Activated B cell treated with CpG ODN at 0.5 μM for 24 hours (primary cell): ENCODE measurements around the gene CYB561. TPM values are rescaled to one million over a fixed set of nuclear protein-coding genes. Genes with fewer than 3 reads are reported as not detected.

Source experiments
- ATAC-seq: fragments of 200-7000 bp; cut with Tn5 transposase; one replicate; pipeline ENCODE4 v1.10.0; 2021; ENCODE audit warnings: low read depth, mild to moderate bottlenecking, moderate library complexity
- CTCF ChIA-PET: fragments of 350-600 bp; sonication (Branson Sonifier 250); formaldehyde crosslinking; loops from one replicate; lab custom pipeline; 2021; ENCODE audit warnings: antibody characterized with exemption; lab: Charles Lee
- POLR2A ChIA-PET: fragments of 350-600 bp; sonication (Branson Sonifier 250); formaldehyde crosslinking; loops from one replicate; lab custom pipeline; 2021; ENCODE audit warnings: antibody characterized with exemption; lab: Charles Lee
- DNase-seq: peaks from one replicate; pipeline ENCODE4 v3.0.0; 2022
- H3K27ac Mint-ChIP-seq: one replicate; pipeline ENCODE4 v1.8.0; 2020; ENCODE audit warnings: mixed read lengths
- H3K27me3 Mint-ChIP-seq: one replicate; pipeline ENCODE4 v1.8.0; 2021; ENCODE audit warnings: mixed read lengths
- H3K36me3 Mint-ChIP-seq: one replicate; pipeline ENCODE4 v1.8.0; 2021; ENCODE audit warnings: low read depth, mixed read lengths
- H3K4me1 Mint-ChIP-seq: one replicate; pipeline ENCODE4 v1.8.0; 2021; ENCODE audit warnings: mixed read lengths
- H3K4me3 Mint-ChIP-seq: one replicate; pipeline ENCODE4 v1.8.0; 2020; ENCODE audit warnings: mild to moderate bottlenecking, mixed read lengths
- H3K9me3 Mint-ChIP-seq: one replicate; pipeline ENCODE4 v1.8.0; 2020; ENCODE audit warnings: mixed read lengths
- intact Hi-C: fragments of 100-400 bp; cut with micrococcal nuclease; formaldehyde crosslinking; loops from one replicate; pipeline ENCODE4 v1.15.1; 2024
- total RNA-seq: library from RNA; stranded (reverse); gene quantifications from 2 replicates; pipeline ENCODE4 v1.2.3, GENCODE V29; 2022
- TF ChIP-seq, protein P1 (sequence below): fragments of 200-600 bp; IDR thresholded peaks from one replicate; pipeline ENCODE4 v1.8.0; 2022; ENCODE audit warnings: antibody characterized with exemption, mild to moderate bottlenecking

The CYB561 gene
- total RNA-seq, 1 donor from 2014 or later = 18.9 TPM

DNA sequence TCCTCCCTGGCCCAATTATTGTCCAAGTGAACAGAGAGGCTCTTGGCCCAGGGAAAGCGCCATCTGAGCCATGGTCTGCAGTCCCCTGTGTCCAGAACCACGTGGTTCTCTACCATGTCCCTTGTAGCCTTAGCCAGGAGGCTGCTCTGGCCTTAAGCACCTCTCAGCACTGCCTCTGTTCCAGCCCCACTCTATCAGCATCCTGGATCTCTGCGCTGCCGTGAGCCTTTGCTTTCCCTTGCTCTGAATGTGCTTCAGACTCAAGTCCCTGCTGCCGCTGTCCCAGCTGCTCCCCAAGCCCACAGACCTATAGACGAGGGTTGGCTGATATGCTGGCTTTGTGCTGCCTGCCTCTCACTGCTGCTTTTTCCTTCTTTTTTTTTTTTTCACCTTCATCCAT lies 33.9 kb downstream of the CYB561 start:
- Mint-ChIP-seq H3K9me3 (no peaks in the 10 kb centered on the region), H3K4me1 (no peaks in the 10 kb centered on the region), H3K27me3 (no peaks in the 10 kb centered on the region), H3K4me3 (no peak overlapping the region), H3K36me3 (no peaks in the 10 kb centered on the region), H3K27ac (no peak overlapping the region)
- ChIA-PET CTCF (no interaction called here), POLR2A (no interaction called here)
- no peak for ATAC-seq
- TF ChIP-seq, protein P1, sequence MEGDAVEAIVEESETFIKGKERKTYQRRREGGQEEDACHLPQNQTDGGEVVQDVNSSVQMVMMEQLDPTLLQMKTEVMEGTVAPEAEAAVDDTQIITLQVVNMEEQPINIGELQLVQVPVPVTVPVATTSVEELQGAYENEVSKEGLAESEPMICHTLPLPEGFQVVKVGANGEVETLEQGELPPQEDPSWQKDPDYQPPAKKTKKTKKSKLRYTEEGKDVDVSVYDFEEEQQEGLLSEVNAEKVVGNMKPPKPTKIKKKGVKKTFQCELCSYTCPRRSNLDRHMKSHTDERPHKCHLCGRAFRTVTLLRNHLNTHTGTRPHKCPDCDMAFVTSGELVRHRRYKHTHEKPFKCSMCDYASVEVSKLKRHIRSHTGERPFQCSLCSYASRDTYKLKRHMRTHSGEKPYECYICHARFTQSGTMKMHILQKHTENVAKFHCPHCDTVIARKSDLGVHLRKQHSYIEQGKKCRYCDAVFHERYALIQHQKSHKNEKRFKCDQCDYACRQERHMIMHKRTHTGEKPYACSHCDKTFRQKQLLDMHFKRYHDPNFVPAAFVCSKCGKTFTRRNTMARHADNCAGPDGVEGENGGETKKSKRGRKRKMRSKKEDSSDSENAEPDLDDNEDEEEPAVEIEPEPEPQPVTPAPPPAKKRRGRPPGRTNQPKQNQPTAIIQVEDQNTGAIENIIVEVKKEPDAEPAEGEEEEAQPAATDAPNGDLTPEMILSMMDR = no peak
- DNase-seq = no peak
- intact Hi-C loops = no loop called here

DNA sequence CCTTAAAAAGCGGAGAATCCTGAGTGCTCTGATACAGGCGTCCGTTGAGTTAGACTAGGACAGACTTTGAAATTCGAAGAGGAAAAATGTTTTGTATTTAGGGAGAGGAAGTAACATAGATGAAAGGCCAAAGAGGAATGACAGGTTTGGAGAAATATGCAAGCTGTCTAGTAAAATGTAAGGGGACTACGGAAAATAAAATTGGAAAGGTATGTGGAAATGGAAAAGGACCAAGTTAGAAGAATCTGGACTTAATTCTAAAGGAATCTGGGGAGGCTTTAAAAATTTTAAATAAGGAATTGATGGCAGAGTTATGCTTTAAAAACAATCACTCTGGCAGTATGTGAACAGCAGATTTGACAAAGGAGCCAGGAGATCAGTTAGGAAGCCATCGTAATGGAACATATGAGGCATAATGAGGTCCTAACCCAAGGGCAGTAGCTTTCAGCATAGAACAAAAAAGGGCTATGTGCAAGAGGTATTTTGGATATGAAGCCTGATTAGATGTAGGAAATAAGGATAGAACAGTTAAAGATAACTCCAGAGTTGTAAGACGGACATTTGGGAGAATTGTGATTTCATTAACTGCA lies 38.3 kb downstream of the CYB561 start:
- POLR2A ChIA-PET = interaction anchor here (0.6 kb wide), 1 partner anchor 683 kb away, joined by 3 read pairs; no protein-coding TSS in a partner anchor
- ATAC-seq (no peak), DNase-seq (no peak)
- H3K9me3 Mint-ChIP-seq = no peaks in the 10 kb centered on the region
- no peaks in the 10 kb centered on the region for H3K27me3 Mint-ChIP-seq
- CTCF ChIA-PET = interaction anchor here (1.5 to 4.7 kb wide), 7 partner anchors 12 to 735 kb away, joined by 4 to 81 read pairs (median 25); no protein-coding TSS in a partner anchor
- H3K36me3 Mint-ChIP-seq = no peaks in the 10 kb centered on the region
- no peak overlapping the region for H3K27ac Mint-ChIP-seq
- peaks cover 2% of the 10 kb centered on the region for H3K4me1 Mint-ChIP-seq
- TF ChIP-seq, protein P1 = no peak
- no peak overlapping the region for H3K4me3 Mint-ChIP-seq
- intact Hi-C loops = loop anchor here (5.0 kb wide), 3 partner anchors 211 to 986 kb away; partner anchors contain the start of gene METTL2A

DNA sequence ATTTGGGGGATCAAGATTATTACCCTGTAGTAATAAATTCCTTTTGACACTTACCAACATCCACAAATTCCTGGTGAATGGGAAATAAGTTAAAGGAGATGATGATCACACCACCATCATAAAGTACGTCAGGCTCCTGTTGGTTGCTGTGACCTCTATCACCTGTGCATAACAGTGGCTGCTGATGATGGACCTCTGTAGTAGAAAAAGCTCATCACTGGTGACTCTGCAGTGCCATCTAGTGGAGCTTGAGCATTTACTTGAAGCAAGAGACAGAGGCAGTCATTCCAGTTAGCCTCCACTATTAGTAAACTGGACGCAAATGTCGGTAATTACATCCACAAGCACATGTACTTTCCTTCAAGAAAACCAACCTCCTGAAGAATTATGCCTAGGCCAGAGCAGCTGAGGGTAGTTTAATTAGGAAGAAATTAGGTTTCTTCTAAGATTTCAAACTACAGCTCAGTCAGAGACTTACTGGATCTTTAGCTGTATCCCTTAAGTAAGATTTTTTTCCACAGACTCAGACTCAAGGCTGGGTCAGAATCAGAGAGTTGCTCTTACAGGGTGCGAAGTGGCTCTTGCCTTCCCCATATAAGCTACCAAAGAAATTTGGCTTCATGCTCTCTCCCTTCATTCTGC lies 39.3 kb downstream of the CYB561 start:
- no peaks in the 10 kb centered on the region for H3K36me3 Mint-ChIP-seq
- intact Hi-C loops = loop anchor here (1.0 to 5.0 kb wide), 9 partner anchors 210 to 985 kb away; partner anchors contain the start of gene METTL2A
- ChIA-PET CTCF (interaction anchor here (0.6 to 4.7 kb wide), 33 partner anchors 10 to 985 kb away, joined by 3 to 81 read pairs (median 4); no protein-coding TSS in a partner anchor), POLR2A (interaction anchor here (0.6 kb wide), 1 partner anchor 682 kb away, joined by 3 read pairs; no protein-coding TSS in a partner anchor)
- TF ChIP-seq, protein P1 = peak; percentile 57
- no peaks in the 10 kb centered on the region for H3K9me3 Mint-ChIP-seq
- peaks cover 2% of the 10 kb centered on the region for H3K4me1 Mint-ChIP-seq
- H3K27me3 Mint-ChIP-seq = no peaks in the 10 kb centered on the region
- no peak for DNase-seq
- no peak overlapping the region for H3K4me3 Mint-ChIP-seq
- ATAC-seq = peak; percentile 94
- no peak overlapping the region for H3K27ac Mint-ChIP-seq

DNA sequence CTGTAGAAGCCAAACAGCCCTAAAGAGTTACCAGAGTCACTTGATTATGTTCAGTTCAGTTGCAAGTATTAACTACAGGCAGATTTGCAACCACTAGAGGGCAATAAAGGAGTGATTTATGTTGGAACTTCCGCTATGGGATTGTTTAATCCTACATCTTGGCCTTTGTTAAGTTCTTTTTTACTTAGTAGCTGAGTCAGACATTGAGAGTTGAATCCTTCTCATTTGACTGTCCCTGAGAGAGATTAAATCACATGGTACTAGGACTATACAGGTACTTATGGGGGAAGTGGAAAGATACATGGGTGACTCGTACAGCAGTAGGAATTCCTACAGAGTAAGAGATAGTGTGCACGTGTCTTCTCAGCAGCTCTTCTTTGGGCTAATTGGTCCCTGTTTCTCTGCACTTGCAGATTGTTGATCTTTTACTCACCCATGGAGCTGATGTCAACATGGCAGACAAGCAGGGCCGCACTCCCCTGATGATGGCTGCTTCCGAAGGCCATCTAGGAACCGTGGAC lies 40.3 kb downstream of the CYB561 start:
- peaks cover 2% of the 10 kb centered on the region for H3K4me1 Mint-ChIP-seq
- no peaks in the 10 kb centered on the region for H3K27me3 Mint-ChIP-seq
- TF ChIP-seq, protein P1 = no peak
- no peaks in the 10 kb centered on the region for H3K36me3 Mint-ChIP-seq
- no peak for ATAC-seq
- DNase-seq = no peak
- no peaks in the 10 kb centered on the region for H3K9me3 Mint-ChIP-seq
- ChIA-PET CTCF (interaction anchor here (1.0 to 4.7 kb wide), 17 partner anchors 10 to 853 kb away, joined by 3 to 81 read pairs (median 6); no protein-coding TSS in a partner anchor), POLR2A (no interaction called here)
- no peak overlapping the region for H3K27ac Mint-ChIP-seq
- intact Hi-C loops = loop anchor here (1.0 to 5.0 kb wide), 9 partner anchors 208 to 984 kb away; partner anchors contain the start of gene METTL2A
- no peak overlapping the region for H3K4me3 Mint-ChIP-seq

- Mint-ChIP-seq H3K36me3 (no peaks in the 10 kb centered on the region), H3K9me3 (no peaks in the 10 kb centered on the region), H3K27ac (no peak overlapping the region), H3K27me3 (no peaks in the 10 kb centered on the region), H3K4me1 (peaks cover 2% of the 10 kb centered on the region), H3K4me3 (no peak overlapping the region)
- ChIA-PET POLR2A (no interaction called here), CTCF (interaction anchor here (4.7 kb wide), 1 partner anchor 323 kb away, joined by 81 read pairs; no protein-coding TSS in a partner anchor)
- no peak for DNase-seq
- intact Hi-C loops = loop anchor here (5.0 kb wide), 3 partner anchors 208 to 983 kb away; partner anchors contain the start of gene METTL2A
- TF ChIP-seq, protein P1 = no peak
- ATAC-seq = no peak
Observed at GRCh38 chr17:63405020-63405419, 41.1 kb downstream of the CYB561 start.
